GM12892 (cell line): ENCODE data around the gene TRIM56.

Experiments used
- POLR2A ChIP-seq: IDR thresholded peaks from 2 replicates; pipeline ENCODE4 v1.6.1; 2011; ENCODE audit warnings: low read depth, low read length, control low read depth
- POLR2AphosphoS5 ChIP-seq: IDR thresholded peaks from 2 replicates; pipeline ENCODE4 v1.6.1; 2011; ENCODE audit warnings: low read depth, low read length, control low read depth

- no peak for TF ChIP-seq POLR2AphosphoS5
- no peak for TF ChIP-seq POLR2A
These were observed 9.6 kb upstream of the TRIM56 start for GRCh38 chr7:101075646-101076045.
